ENCODE results near the gene SDC1. TPM values are rescaled to one million over a fixed set of nuclear protein-coding genes. Genes with fewer than 3 reads are reported as not detected.

Gene SDC1
- total and polyA plus RNA-seq, 9 donors = 6.3 to 37.9 (median 13.9) TPM

DNA sequence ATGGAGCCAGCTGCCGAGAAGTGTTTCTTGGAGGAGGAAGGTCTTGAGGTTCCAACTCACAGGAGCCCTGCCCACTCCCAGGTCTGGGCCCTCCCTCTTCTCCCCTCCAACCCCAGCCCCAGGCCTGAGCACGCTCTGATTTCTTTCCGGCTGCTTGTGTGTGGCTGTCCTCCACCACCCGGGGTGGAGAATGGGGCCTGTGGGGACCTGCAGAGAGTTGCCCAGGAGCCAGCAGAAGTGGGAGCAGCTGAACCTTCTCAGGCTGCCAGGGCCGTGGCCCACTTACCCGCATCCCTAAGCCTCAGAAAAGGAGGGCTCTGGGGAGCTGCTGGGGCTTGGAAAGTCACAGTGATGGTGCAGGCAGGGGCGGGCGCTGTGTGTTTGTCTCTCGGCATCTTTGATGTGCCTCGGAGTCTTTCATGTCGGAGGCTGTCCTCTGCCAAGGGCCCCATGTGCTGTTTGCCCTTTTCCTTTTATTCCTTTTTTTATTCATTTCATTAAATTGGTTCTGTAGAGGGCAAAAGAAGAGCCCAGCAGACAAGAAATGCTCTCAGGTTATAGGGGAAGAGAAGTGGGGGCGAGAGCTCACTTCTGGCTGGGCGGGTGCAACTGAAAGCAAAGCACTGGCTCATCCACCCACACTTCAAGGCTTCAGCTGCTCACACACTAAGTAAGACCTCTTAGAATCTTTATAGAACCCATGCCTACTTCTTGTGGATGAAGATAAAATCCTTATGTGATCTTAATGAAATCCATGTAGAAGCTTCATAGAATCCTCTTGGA, 52.5 kb downstream of the SDC1 start:
- Histone ChIP-seq H3K4me1 (ENCODE audit: control insufficient read depth, insufficient read depth, low read length) (peaks cover 10% of the 10 kb centered on the region), H3K9me3 (replicated peaks; ENCODE audit: control insufficient read depth, low read depth, low read length) (no peaks in the 10 kb centered on the region), H3K36me3 (ENCODE audit: control insufficient read depth, insufficient read depth, low read length) (no peaks in the 10 kb centered on the region), H3K4me3 (ENCODE audit: low read length) (no peak overlapping the region), H3K27ac (ENCODE audit: low read length) (no peak overlapping the region), H3K27me3 (ENCODE audit: control insufficient read depth, insufficient read depth, low read length) (peaks cover 2% of the 10 kb centered on the region)
- 60% methylated on average over 2 of the region's 13 CpGs for WGBS (ENCODE audit: insufficient coverage)
- DNase-seq = no peak

DNA sequence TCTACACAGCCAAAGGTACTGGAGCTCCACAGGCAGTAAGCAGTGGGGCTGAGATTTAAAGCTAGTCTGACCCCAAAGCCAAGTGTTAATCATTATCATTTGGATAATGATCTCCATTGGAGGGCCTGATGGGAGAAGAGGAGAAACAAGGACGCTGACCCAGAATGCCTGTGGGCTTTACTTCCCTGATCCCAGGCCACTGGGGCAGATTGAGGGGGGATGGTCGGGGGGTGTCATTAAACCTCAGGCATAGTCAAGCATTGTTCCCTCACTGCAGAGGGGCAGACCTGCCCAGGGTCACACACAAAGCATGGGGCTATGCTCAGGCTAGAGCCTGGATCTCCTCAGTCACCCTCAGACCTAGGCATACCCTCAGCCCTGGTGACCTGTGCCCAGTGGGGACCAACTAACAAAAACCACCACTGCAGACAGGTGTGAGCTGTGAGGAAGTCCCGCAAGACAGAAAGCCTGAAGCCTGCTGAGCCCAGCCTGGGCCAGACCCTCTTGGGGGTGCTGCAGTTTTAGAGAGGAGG, 53.4 kb downstream of the SDC1 start:
- no peak for DNase-seq
- WGBS (ENCODE audit: insufficient coverage) = 80% methylated on average over 1 of the region's 3 CpGs

DNA sequence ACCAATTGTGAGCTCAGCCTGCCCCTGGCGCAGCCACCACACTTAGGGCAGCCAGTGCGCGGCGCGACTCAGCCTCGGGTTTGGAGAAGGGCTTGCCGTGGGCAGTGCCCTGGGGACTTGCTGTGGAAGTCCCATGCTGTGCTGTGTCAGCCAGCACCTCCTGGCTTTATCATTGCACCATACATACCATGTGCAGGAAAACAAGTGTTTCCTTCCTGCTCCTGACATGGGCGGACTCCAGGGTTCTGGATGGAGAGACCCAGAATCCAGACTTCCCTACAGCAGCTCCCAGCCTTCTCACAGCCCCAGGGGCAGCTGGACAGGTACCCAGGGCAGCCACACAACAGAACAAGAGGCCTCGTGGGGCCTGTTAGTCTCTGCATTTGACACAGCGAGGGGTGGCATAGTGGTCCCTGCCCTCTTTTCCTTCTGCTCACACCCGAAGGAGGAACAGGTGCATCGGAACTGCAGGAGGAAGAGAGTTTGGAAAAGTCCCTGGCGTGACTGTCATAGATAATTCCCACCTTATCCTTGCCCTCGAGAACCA, 54.2 kb downstream of the SDC1 start:
- Histone ChIP-seq H3K9me3 (replicated peaks; ENCODE audit: control insufficient read depth, low read depth, low read length) (no peaks in the 10 kb centered on the region), H3K4me1 (ENCODE audit: control insufficient read depth, insufficient read depth, low read length) (peaks cover 10% of the 10 kb centered on the region), H3K4me3 (ENCODE audit: low read length) (no peak overlapping the region), H3K27me3 (ENCODE audit: control insufficient read depth, insufficient read depth, low read length) (peaks cover 2% of the 10 kb centered on the region), H3K36me3 (ENCODE audit: control insufficient read depth, insufficient read depth, low read length) (no peaks in the 10 kb centered on the region), H3K27ac (ENCODE audit: low read length) (no peak overlapping the region)
- DNase-seq = no peak
- 85% methylated on average over 8 of the region's 14 CpGs for WGBS (ENCODE audit: insufficient coverage)

More for the DNA sequence above, 53.4 kb downstream of the SDC1 start:
- Histone ChIP-seq H3K9me3 (replicated peaks; ENCODE audit: control insufficient read depth, low read depth, low read length) (no peaks in the 10 kb centered on the region), H3K36me3 (ENCODE audit: control insufficient read depth, insufficient read depth, low read length) (no peaks in the 10 kb centered on the region), H3K27me3 (ENCODE audit: control insufficient read depth, insufficient read depth, low read length) (peaks cover 2% of the 10 kb centered on the region), H3K4me3 (ENCODE audit: low read length) (no peak overlapping the region), H3K27ac (ENCODE audit: low read length) (no peak overlapping the region), H3K4me1 (ENCODE audit: control insufficient read depth, insufficient read depth, low read length) (peaks cover 10% of the 10 kb centered on the region)

DNA sequence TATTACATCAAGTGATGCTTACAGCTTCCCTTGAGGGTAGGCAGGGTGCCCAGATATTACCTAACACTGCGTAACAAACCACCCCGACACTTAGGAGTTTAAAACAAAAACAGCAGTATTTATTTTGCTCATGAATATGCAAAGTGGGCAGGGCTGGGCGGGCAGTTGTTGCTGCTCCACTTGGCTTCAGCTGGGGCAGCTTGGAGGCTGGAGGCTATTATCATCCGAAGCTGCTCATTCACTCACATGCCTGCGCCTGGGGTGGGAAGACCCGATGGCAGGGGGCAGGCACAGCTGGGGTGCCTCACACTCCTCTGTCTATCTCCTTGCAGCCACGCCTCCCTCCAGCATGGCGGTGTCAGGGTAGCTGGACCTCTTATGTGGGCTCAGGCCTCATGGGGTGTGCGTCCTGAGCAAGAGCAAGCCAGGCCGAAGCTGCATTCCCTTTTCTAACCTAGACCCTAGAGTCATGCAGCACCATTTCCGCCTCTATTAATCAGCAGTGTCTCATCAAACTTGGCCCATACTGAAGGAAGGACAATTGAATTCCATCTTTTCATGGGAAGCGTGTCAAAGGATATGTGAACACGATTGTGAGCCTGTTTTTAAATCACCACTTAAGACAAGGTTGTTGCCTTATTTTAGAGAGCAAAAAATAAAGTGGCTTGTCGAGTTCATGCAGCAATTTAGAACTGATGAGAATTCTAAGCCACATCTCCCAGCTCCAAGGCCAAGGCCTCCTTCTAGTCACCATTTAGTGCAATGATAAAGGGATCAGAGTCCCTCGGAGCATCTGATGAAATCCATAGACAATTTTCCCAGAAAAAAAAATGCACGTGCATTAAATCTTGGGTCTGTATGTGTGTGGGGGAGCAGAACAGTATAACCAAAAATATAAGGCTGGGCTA, 54.9 kb downstream of the SDC1 start:
- peaks cover 10% of the 10 kb centered on the region for H3K4me1 ChIP-seq (ENCODE audit: control insufficient read depth, insufficient read depth, low read length)
- H3K9me3 ChIP-seq (replicated peaks; ENCODE audit: control insufficient read depth, low read depth, low read length) = no peaks in the 10 kb centered on the region
- peaks cover 2% of the 10 kb centered on the region for H3K27me3 ChIP-seq (ENCODE audit: control insufficient read depth, insufficient read depth, low read length)
- H3K27ac ChIP-seq (ENCODE audit: low read length) = no peak overlapping the region
- no peak overlapping the region for H3K4me3 ChIP-seq (ENCODE audit: low read length)
- WGBS (ENCODE audit: insufficient coverage) = 77% methylated on average over 5 of the region's 16 CpGs
- H3K36me3 ChIP-seq (ENCODE audit: control insufficient read depth, insufficient read depth, low read length) = no peaks in the 10 kb centered on the region
- DNase-seq = no peak

DNA sequence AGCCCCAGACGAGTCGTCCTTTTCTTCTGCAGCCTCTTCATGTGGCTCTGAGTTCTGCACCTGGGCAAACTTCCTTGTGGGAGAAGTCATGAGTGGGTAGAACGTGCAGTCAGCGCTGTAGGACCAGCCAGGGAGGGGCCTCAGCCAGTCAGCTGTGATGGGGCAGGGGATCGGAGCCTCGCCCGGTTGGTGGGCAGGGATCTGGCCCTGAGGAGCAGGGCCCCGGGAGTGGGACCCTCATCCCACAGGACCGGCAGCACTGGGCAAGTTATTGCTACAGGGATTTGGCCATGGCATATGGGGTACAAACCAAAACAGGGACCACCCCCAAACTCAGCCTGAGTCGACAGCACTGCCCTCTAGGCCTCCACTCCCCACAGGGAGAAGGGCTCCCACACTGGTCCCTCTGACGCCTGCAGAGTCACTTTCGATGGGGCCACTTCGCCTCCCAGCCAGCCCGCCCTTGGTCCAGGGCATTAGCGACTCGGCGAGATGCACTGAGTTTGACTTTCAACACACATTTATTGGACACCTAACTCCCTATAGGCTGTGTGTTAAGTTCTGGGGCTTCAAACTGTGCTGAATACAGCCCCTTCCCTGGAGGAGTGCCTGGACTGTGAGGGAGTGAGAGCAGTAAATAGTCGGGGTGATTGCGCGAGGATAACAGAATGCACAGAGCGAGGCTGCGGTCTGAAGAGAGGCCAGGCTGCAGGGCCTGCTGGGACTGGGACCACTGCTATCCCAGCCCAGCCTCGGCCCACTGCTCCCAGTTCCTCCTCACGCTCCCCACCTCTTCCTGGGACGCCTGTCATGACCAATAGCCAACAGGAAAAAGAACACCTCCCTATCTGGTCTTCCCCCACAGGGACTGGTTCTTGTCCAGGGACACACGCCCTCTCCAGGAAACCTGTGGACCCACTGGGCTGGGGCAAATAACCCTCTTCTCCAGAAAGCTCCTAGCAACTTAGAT, 55.9 kb downstream of the SDC1 start:
- Histone ChIP-seq H3K4me3 (ENCODE audit: low read length) (no peak overlapping the region), H3K4me1 (ENCODE audit: control insufficient read depth, insufficient read depth, low read length) (peaks cover 10% of the 10 kb centered on the region), H3K9me3 (replicated peaks; ENCODE audit: control insufficient read depth, low read depth, low read length) (no peaks in the 10 kb centered on the region), H3K27me3 (ENCODE audit: control insufficient read depth, insufficient read depth, low read length) (peaks cover 2% of the 10 kb centered on the region), H3K27ac (ENCODE audit: low read length) (no peak overlapping the region), H3K36me3 (ENCODE audit: control insufficient read depth, insufficient read depth, low read length) (no peaks in the 10 kb centered on the region)
- no peak for DNase-seq
- WGBS (ENCODE audit: insufficient coverage) = 63% methylated on average over 12 of the region's 26 CpGs

DNA sequence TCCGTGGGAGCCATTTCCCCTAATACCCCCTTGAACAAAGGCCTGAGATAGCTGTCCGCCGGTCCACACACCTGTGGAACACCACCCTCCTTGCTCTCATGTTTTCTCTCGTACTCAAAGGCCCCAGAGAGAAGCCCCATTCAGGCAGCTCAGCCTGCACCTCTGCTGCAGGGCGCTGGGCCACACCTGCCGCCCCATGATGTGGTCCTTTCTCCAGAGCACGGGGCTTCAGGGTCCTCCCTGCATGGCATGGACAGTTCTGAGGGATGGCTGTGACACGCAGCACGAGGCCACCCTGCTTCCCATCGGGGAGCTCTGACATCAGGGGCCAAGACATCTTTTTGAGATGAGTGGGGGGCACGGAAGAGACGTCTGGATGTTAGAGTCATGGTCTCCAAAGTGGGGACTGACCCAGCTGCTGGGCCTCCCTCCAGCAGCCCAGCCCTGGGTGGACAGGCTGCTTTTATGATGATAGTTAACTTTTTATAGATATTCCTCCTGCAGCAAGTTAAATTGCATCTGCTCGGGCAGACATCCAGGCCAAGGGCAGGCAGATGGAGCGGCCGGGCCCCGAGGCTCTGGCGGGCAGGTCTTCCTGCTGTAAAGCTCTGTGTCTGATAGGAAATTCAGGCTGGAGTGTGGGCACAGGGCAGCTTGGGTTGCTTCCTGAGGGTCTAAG, 56.7 kb downstream of the SDC1 start:
- Histone ChIP-seq H3K36me3 (ENCODE audit: control insufficient read depth, insufficient read depth, low read length) (no peaks in the 10 kb centered on the region), H3K4me1 (ENCODE audit: control insufficient read depth, insufficient read depth, low read length) (peaks cover 10% of the 10 kb centered on the region), H3K27me3 (ENCODE audit: control insufficient read depth, insufficient read depth, low read length) (peaks cover 2% of the 10 kb centered on the region), H3K27ac (ENCODE audit: low read length) (no peak overlapping the region), H3K4me3 (ENCODE audit: low read length) (no peak overlapping the region), H3K9me3 (replicated peaks; ENCODE audit: control insufficient read depth, low read depth, low read length) (no peaks in the 10 kb centered on the region)
- peak; percentile 67 for DNase-seq
- WGBS (ENCODE audit: insufficient coverage) = 38% methylated on average over 16 of the region's 17 CpGs

DNA sequence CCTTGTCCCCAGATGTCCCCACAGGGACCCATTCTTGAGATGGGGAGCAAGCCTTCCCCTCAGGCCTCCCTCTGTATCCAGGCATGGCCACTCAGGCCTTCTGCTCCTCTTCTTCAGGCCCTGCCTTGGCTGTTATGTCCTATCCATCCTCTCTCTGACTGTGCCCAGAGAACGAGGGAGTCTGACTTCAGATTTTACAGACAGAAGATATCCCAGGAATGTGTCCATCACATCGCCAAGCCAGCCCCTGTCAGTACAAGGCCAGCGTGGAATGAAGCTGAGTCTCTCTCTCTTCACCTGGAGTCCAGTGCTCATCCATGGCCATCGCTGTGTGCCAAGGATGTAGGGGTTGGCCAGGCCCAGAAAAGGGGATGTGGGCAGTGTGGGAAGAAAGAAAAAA, 57.6 kb downstream of the SDC1 start:
- Histone ChIP-seq H3K4me3 (ENCODE audit: low read length) (no peak overlapping the region), H3K27ac (ENCODE audit: low read length) (no peak overlapping the region), H3K4me1 (ENCODE audit: control insufficient read depth, insufficient read depth, low read length) (peaks cover 10% of the 10 kb centered on the region), H3K9me3 (replicated peaks; ENCODE audit: control insufficient read depth, low read depth, low read length) (no peaks in the 10 kb centered on the region), H3K27me3 (ENCODE audit: control insufficient read depth, insufficient read depth, low read length) (peaks cover 2% of the 10 kb centered on the region), H3K36me3 (ENCODE audit: control insufficient read depth, insufficient read depth, low read length) (no peaks in the 10 kb centered on the region)
- DNase-seq = no peak
- WGBS (ENCODE audit: insufficient coverage) = 89% methylated on average over 3 of the region's 4 CpGs

DNA sequence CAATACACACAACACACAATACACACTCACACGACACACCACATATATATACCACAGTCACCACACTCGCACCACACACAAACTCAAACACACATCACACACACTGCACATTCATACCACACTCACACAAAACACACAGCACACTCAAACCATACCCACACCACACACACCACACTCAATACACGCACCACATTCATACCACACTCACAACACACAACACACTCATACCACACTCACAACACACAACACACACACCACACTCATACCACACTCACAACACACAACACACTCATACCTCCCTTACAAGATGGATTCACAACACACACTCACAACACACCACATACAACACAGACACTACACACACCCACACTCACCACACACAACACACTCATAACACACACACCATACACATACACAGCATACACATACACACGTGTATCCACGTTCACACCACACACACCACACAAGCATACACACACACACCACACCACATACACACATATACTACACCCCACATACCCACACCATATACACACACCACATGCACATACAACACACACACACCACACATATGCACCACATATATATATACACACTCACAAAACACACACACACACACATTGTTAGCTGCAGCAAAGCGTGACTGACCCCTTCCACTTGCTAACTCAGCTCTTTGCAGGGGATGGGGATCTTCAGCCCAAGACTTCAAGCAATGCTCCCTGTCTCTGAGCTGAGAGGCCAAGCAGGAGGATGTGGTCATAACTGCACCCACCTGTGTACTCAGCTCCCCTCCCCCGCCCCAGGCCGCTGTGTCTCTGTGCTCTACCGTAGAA, 59.0 kb downstream of the SDC1 start:
- peaks cover 10% of the 10 kb centered on the region for H3K4me1 ChIP-seq (ENCODE audit: control insufficient read depth, insufficient read depth, low read length)
- DNase-seq = no peak
- H3K4me3 ChIP-seq (ENCODE audit: low read length) = no peak overlapping the region
- no peaks in the 10 kb centered on the region for H3K36me3 ChIP-seq (ENCODE audit: control insufficient read depth, insufficient read depth, low read length)
- peaks cover 2% of the 10 kb centered on the region for H3K27me3 ChIP-seq (ENCODE audit: control insufficient read depth, insufficient read depth, low read length)
- no peaks in the 10 kb centered on the region for H3K9me3 ChIP-seq (replicated peaks; ENCODE audit: control insufficient read depth, low read depth, low read length)
- WGBS (ENCODE audit: insufficient coverage) = 94% methylated on average over 6 of the region's 9 CpGs
- H3K27ac ChIP-seq (ENCODE audit: low read length) = no peak overlapping the region

All from muscle of leg (tissue), 11 donors.